Placental epithelial cell (primary cell): ENCODE measurements around the gene CBX5. TPM values are rescaled to one million over a fixed set of nuclear protein-coding genes. Genes with fewer than 3 reads are reported as not detected.

ENCODE experiments used
- small RNA-seq: library from RNA; depleted of rRNA; stranded (forward); fragments of <200 nt; gene quantifications from one replicate; pipeline ENCODE3, GENCODE V24; 2012
- total RNA-seq: library from RNA; depleted of rRNA; stranded (reverse); fragments of >200 nt; gene quantifications from 2 replicates; pipeline ENCODE4 v1.2.3, GENCODE V29; 2012

Gene CBX5
- total RNA-seq: 29.1 and 57.4 TPM in 2 replicates

GRCh38 chr12:54279632-54280467, at the start of gene CBX5:
Gene CBX5, minus strand, starts transcription at chr12:54280122. Its CDS starts 22,472 bp downstream, at chr12:54257650.

GRCh38 chr12:54324617-54325441, 44.9 kb upstream of the CBX5 start, which contains the start of gene COPZ1:
Gene COPZ1, plus strand, starts transcription at chr12:54325131. Its CDS starts 33 bp downstream, at chr12:54325164.

GRCh38 chr12:54300732-54301427, 21.0 kb upstream of the CBX5 start, which contains the start of gene NFE2:
Gene NFE2, minus strand, starts transcription at chr12:54301015. Its CDS starts 5,767 bp downstream, at chr12:54295248.

DNA sequence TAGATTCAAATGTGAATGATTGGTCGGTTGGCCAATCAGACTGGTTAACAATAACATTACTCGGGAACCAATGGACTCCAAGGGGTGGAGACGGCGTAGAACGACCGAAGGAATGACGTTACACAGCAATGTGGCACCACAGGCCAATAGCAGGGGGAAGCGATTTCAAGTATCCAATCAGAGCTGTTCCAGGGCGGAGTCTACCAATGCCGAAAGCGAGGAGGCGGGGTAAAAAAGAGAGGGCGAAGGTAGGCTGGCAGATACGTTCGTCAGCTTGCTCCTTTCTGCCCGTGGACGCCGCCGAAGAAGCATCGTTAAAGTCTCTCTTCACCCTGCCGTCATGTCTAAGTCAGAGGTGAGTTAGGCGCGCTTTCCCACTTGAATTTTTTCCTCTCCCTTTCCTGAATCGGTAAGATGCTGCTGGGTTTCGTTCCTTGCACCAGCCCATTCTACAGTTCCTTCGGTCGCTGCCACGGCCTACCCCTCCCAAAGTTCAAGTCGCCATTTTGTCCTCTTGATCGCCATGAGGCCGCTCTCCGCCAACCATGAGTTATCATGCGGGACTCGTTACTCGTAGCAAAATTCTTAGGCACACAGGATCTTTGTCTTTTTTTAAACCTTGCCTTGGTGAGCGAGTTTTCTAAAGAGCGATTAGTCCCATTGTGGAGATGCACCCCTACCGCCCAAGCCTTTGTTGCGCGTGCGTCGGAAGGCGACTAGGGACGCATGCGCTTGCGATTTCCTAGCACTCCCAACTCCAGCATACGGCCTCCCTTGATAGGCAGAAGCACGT, 742 bp upstream of the CBX5 start, which contains the start of gene HNRNPA1:
Gene HNRNPA1 (plus strand): TSS at position 259 of the 793 bp plus-strand sequence. CDS start 82 bp downstream, at position 341.

Small RNAs within 50 kb of the gene (small RNA-seq; reads per million reads assigned to genes)
- gene RN7SL390P (not detected), gene RNU6-950P (not detected)

Other genes with a start within 250 kb of the CBX5 start
- 0.22 and 0.79 TPM in 2 replicates for gene HOXC5, start 247.1 kb downstream of the CBX5 start, total RNA-seq
- 0.43 and 2.0 TPM in 2 replicates for gene HOXC4, start 226.3 kb downstream of the CBX5 start, total RNA-seq
- 35.7 and 45.1 TPM in 2 replicates for gene SMUG1, start 91.1 kb downstream of the CBX5 start, total RNA-seq
- gene HNRNPA1, start 604 bp upstream of the CBX5 start, total RNA-seq: 373 and 422 TPM in 2 replicates
- gene NFE2, start 20.9 kb upstream of the CBX5 start, total RNA-seq: under 0.01 and 0.22 TPM in 2 replicates
- gene COPZ1, start 45.0 kb upstream of the CBX5 start, total RNA-seq: 107 and 141 TPM in 2 replicates
- not detected in 2 replicates for gene GPR84, start 84.4 kb upstream of the CBX5 start, total RNA-seq
- gene ZNF385A, start 104.6 kb upstream of the CBX5 start, total RNA-seq: 0.79 and 2.9 TPM in 2 replicates
- gene ITGA5, start 139.1 kb upstream of the CBX5 start, total RNA-seq: 68.7 and 180 TPM in 2 replicates
- gene GTSF1, start 193.5 kb upstream of the CBX5 start, total RNA-seq: 0.76 TPM in 1 of 2 replicates, not detected in the other
- gene NCKAP1L, start 217.6 kb upstream of the CBX5 start, total RNA-seq: under 0.01 TPM in 1 of 2 replicates, not detected in the other